ENCODE data around the gene IFT81. TPM values are rescaled to one million over a fixed set of nuclear protein-coding genes. Genes with fewer than 3 reads are reported as not detected.

The IFT81 gene
- total RNA-seq, 6 experiments from 2014 or later = 1.3 to 5.1 (median 2.5) TPM

DNA sequence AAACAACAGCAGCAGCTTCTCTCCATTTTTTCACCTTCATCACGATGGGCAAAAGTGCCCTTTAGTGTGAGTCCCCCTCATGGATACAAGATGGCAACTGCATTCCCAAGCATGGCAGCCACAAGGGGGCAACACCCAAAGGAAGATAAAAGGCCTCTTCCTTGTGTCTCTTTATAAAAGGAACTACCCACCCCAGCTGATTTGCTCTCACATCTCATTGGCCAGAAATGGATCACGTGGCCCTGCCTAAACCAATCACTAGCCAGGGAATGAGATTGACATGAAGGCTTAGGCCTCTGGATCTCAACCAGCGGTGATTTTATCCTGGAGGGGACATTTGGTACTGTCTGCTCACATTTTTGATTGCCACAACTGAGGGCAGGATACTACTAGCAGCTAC, 21.9 kb upstream of the IFT81 start:
- 100% methylated on average over 2 of the region's 3 CpGs for WGBS (ENCODE audit: insufficient coverage, low coverage, low lambda C conversion rate, missing lambda C conversion rate)
- TF ChIP-seq, protein P1, sequence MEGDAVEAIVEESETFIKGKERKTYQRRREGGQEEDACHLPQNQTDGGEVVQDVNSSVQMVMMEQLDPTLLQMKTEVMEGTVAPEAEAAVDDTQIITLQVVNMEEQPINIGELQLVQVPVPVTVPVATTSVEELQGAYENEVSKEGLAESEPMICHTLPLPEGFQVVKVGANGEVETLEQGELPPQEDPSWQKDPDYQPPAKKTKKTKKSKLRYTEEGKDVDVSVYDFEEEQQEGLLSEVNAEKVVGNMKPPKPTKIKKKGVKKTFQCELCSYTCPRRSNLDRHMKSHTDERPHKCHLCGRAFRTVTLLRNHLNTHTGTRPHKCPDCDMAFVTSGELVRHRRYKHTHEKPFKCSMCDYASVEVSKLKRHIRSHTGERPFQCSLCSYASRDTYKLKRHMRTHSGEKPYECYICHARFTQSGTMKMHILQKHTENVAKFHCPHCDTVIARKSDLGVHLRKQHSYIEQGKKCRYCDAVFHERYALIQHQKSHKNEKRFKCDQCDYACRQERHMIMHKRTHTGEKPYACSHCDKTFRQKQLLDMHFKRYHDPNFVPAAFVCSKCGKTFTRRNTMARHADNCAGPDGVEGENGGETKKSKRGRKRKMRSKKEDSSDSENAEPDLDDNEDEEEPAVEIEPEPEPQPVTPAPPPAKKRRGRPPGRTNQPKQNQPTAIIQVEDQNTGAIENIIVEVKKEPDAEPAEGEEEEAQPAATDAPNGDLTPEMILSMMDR (IDR thresholded peaks at IDR 0.05) = peak; percentile 18 to 39 (median 26)
- TF ChIP-seq POLR2A (IDR thresholded peaks at IDR 0.05) = no peak
- intact Hi-C loops (cut with DNase I) = loop anchor here in 1 of 2 donors (10.0 kb wide), 1 partner anchor 183 kb away; the partner anchor contains the start of gene ATP2A2
- DNase-seq = peak in 1 of 3 donors; percentile 42
- Histone ChIP-seq H3K4me3 (no peak overlapping the region), H3K27ac (peak overlapping the region in 1 of 3 donors; percentile 92), H3K36me3 (no peaks in the 10 kb centered on the region), H3K27me3 (no peaks in the 10 kb centered on the region), H3K4me1 (peaks cover 0 to 28% (median 7%) of the 10 kb centered on the region in 4 donors), H3K9me3 (no peaks in the 10 kb centered on the region)
- peak in 1 of 4 donors; percentile 48 for ATAC-seq

DNA sequence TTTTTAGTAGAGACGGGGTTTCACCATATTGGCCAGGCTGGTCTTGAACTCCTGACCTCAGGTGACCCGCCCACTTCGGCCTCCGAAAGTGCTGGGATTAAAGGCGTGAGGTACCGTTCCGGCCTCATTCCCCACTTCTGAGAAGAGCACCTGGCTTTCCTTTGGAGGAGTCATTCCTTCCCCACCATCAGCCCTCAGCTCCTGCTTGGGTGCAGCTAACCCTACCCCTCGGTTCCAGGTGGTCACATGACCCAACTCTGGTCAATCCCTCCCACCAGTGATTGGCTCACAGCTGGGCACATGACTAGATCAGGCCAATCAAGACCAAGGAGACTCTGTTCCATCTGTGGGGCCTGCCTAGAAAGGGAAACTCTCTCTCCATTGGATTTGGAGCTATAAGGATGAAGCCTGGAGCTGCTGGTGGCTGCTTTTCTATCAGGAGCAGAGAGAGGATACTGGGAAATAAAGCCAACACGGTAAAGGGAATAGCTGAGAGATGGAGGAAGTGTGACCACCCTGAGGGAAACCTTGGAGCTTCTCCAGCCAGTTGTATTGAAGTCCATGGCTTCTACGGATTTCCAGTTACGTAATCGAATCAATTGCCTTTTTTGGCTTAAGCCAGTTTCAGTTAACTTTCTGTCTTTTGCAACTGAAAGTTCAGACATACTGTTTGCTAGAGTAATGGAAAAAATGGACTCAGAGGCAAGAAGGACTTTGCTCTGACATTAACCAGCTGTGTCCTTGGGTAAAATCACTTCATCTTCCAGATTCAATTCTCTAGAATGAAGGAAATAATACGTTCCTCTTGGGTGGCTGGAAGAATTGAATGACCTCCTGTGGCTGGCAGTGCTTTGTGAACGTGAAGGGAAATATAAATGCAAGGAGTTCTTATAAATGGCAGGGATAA, 19.7 kb upstream of the IFT81 start:
- 43% methylated on average over 11 of the region's 14 CpGs for WGBS (ENCODE audit: insufficient coverage, low coverage, low lambda C conversion rate, missing lambda C conversion rate)
- peak; percentile 28 for TF ChIP-seq POLR2A (IDR thresholded peaks at IDR 0.05)
- TF ChIP-seq, protein P1 (IDR thresholded peaks at IDR 0.05) = no peak
- Histone ChIP-seq H3K4me1 (peaks cover 0 to 43% (median 14%) of the 10 kb centered on the region in 4 donors), H3K36me3 (no peaks in the 10 kb centered on the region), H3K4me3 (no peak overlapping the region), H3K27me3 (no peaks in the 10 kb centered on the region), H3K27ac (peak overlapping the region; percentile 74 to 98 (median 92)), H3K9me3 (no peaks in the 10 kb centered on the region)
- intact Hi-C loops (cut with DNase I) = loop anchor here in 1 of 2 donors (10.0 kb wide), 1 partner anchor 180 kb away; the partner anchor contains the start of gene ATP2A2
- ATAC-seq (peak; percentile 23 to 53 (median 32)), DNase-seq (peak in 1 of 3 donors; percentile 51)

DNA sequence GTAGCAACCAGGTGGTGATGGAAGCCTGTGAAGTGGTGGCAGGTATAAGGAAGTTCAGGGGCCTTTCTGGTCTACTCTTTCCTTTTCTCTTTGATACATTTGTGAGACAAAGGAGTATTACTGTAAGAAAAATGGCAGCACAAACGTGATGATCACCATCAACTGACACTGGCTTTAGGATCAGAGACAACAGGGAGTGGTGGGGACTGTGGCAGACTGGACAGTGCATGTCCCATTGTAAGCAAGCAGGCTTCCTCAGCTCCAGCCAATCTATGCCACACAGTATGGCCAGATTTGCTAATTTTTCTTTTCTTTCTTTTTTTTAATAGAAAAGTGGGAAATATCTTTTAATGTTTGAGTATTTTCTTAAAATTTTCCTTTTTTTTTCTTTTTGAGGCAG, 19.0 kb upstream of the IFT81 start:
- 80% methylated on average over 1 of the region's 1 CpG for WGBS (ENCODE audit: insufficient coverage, low coverage, low lambda C conversion rate, missing lambda C conversion rate)
- H3K4me3 ChIP-seq = no peak overlapping the region
- ATAC-seq (no peak), DNase-seq (peak in 1 of 3 donors; percentile 17)
- H3K27me3 ChIP-seq = no peaks in the 10 kb centered on the region
- intact Hi-C loops (cut with DNase I) = loop anchor here in 1 of 2 donors (10.0 kb wide), 1 partner anchor 180 kb away; the partner anchor contains the start of gene ATP2A2
- peak overlapping the region; percentile 74 to 98 (median 92) for H3K27ac ChIP-seq
- H3K36me3 ChIP-seq = no peaks in the 10 kb centered on the region
- no peak for TF ChIP-seq POLR2A (IDR thresholded peaks at IDR 0.05)
- TF ChIP-seq, protein P1 (IDR thresholded peaks at IDR 0.05) = no peak
- H3K4me1 ChIP-seq = peaks cover 0 to 50% (median 16%) of the 10 kb centered on the region in 4 donors
- no peaks in the 10 kb centered on the region for H3K9me3 ChIP-seq

DNA sequence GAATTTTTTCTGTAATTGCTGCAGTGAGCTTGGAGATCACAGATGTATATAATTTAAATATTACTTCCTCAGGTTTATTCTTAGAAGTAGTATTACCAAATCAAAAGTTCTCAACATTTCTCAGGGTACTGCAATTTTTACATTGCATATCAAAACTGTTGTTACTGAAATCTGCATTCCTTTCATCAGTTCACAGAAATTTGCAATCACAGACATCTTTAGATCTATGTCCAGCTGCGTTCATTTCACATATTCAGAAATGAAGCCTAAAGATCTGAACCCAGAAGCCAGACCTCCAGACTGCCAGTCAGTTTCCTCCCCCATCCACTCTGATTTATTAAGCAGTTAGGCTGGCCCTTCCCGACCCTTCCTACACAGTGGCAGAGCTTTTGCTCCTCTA, 18.2 kb upstream of the IFT81 start:
- H3K27me3 ChIP-seq = no peaks in the 10 kb centered on the region
- ATAC-seq (no peak), DNase-seq (no peak)
- peak overlapping the region in 2 of 3 donors; percentile 92 to 98 for H3K27ac ChIP-seq
- WGBS (ENCODE audit: insufficient coverage, low coverage, low lambda C conversion rate, missing lambda C conversion rate) = 83% methylated on average over 2 of the region's 2 CpGs
- H3K4me3 ChIP-seq = no peak overlapping the region
- TF ChIP-seq, protein P1 (IDR thresholded peaks at IDR 0.05) = no peak
- peaks cover 0 to 50% (median 16%) of the 10 kb centered on the region in 4 donors for H3K4me1 ChIP-seq
- no peaks in the 10 kb centered on the region for H3K36me3 ChIP-seq
- intact Hi-C loops (cut with DNase I) = loop anchor here in 1 of 2 donors (10.0 kb wide), 1 partner anchor 179 kb away; the partner anchor contains the start of gene ATP2A2
- no peaks in the 10 kb centered on the region for H3K9me3 ChIP-seq
